Rectal smooth muscle tissue (tissue), 1 donor: ENCODE measurements around the gene LIN7B.
"Not testable (repeated sequence)": the region's sequence is repeated elsewhere in the genome, so short reads cannot be mapped to it uniquely, and the experiment has no call there.

Experiments used
- H3K27ac ChIP-seq: one replicate; pipeline ENCODE4 v1.7.0; 2013; ENCODE audit warnings: low read depth, low read length, inconsistent platforms
- H3K27me3 ChIP-seq: one replicate; pipeline ENCODE4 v1.7.0; 2013; ENCODE audit warnings: low read length; ENCODE audit not compliant: control insufficient read depth, insufficient read depth
- H3K36me3 ChIP-seq: one replicate; pipeline ENCODE4 v1.7.0; 2013; ENCODE audit warnings: low read length; ENCODE audit not compliant: control insufficient read depth, insufficient read depth
- H3K4me1 ChIP-seq: one replicate; pipeline ENCODE4 v1.7.0; 2013; ENCODE audit warnings: low read length; ENCODE audit not compliant: control insufficient read depth, insufficient read depth
- H3K4me3 ChIP-seq: one replicate; pipeline ENCODE4 v1.7.0; 2013; ENCODE audit warnings: low read length
- H3K9ac ChIP-seq: one replicate; pipeline ENCODE4 v1.7.0; 2013; ENCODE audit warnings: low read length

Gene LIN7B

GRCh38 chr19:49117677-49118564 is 3.8 kb downstream of the LIN7B start:
- Histone ChIP-seq H3K4me1 (peaks cover 4% of the 10 kb centered on the region), H3K4me3 (peak overlapping the region; percentile 86), H3K9ac (peak overlapping the region; percentile 92), H3K36me3 (no peaks in the 10 kb centered on the region), H3K27ac (peak overlapping the region; percentile 96), H3K27me3 (peaks cover 3% of the 10 kb centered on the region)

GRCh38 chr19:49118565-49119410 is 4.6 kb downstream of the LIN7B start, which contains the start of gene C19orf73:
Gene C19orf73, minus strand, starts transcription at chr19:49119143. Its CDS starts 121 bp downstream, at chr19:49119022.
- Histone ChIP-seq H3K4me3 (peak within 1 kb of the TSS; percentile 86), H3K36me3 (no peaks in the 10 kb centered on the region), H3K9ac (peak within 1 kb of the TSS; percentile 92), H3K27ac (peak within 1 kb of the TSS; percentile 96), H3K4me1 (peaks cover 3% of the 10 kb centered on the region), H3K27me3 (peaks cover 3% of the 10 kb centered on the region)

GRCh38 chr19:49119411-49120324 is 5.5 kb downstream of the LIN7B start, which contains the start of gene PPFIA3:
Gene PPFIA3, plus strand, starts transcription at chr19:49119544. Its CDS starts 8,330 bp downstream, at chr19:49127874.
- Histone ChIP-seq H3K4me1 (no peaks in the 10 kb centered on the region), H3K9ac (peak within 1 kb of the TSS; percentile 92), H3K4me3 (peak within 1 kb of the TSS; percentile 86), H3K27ac (peak within 1 kb of the TSS; percentile 96), H3K27me3 (peaks cover 3% of the 10 kb centered on the region), H3K36me3 (no peaks in the 10 kb centered on the region)

- Histone ChIP-seq H3K27me3 (peaks cover 3% of the 10 kb centered on the region), H3K9ac (no peak overlapping the region), H3K4me1 (no peaks in the 10 kb centered on the region), H3K4me3 (no peak overlapping the region), H3K36me3 (no peaks in the 10 kb centered on the region), H3K27ac (no peak overlapping the region)
These were observed 6.1 kb downstream of the LIN7B start for GRCh38 chr19:49120325-49120683.

- no peak overlapping the region for H3K27ac ChIP-seq
- H3K9ac ChIP-seq: no peak overlapping the region
- no peaks in the 10 kb centered on the region for H3K36me3 ChIP-seq
- no peaks in the 10 kb centered on the region for H3K4me1 ChIP-seq
- no peak overlapping the region for H3K4me3 ChIP-seq
- peaks cover 3% of the 10 kb centered on the region for H3K27me3 ChIP-seq
These were observed 6.7 kb downstream of the LIN7B start for GRCh38 chr19:49120868-49121267.

GRCh38 chr19:49121841-49122240 is 7.7 kb downstream of the LIN7B start:
- not testable (repeated sequence) for H3K27ac ChIP-seq, H3K27me3 ChIP-seq, H3K4me1 ChIP-seq, H3K36me3 ChIP-seq, H3K9ac ChIP-seq, H3K4me3 ChIP-seq

- not testable (repeated sequence) for H3K4me3 ChIP-seq, H3K27ac ChIP-seq, H3K36me3 ChIP-seq, H3K4me1 ChIP-seq, H3K27me3 ChIP-seq, H3K9ac ChIP-seq
These were observed 9.1 kb downstream of the LIN7B start for GRCh38 chr19:49123285-49123684.

GRCh38 chr19:49125025-49125731 is 11.0 kb downstream of the LIN7B start:
- H3K4me1 ChIP-seq: peaks cover 8% of the 10 kb centered on the region
- H3K27me3 ChIP-seq: peaks cover 3% of the 10 kb centered on the region
- no peak overlapping the region for H3K9ac ChIP-seq
- H3K27ac ChIP-seq: no peak overlapping the region
- H3K4me3 ChIP-seq: no peak overlapping the region
- H3K36me3 ChIP-seq: no peaks in the 10 kb centered on the region

- no peak overlapping the region for H3K4me3 ChIP-seq
- H3K36me3 ChIP-seq: no peaks in the 10 kb centered on the region
- no peak overlapping the region for H3K27ac ChIP-seq
- peaks cover 8% of the 10 kb centered on the region for H3K4me1 ChIP-seq
- H3K27me3 ChIP-seq: no peaks in the 10 kb centered on the region
- no peak overlapping the region for H3K9ac ChIP-seq
These were observed 12.4 kb downstream of the LIN7B start for GRCh38 chr19:49126575-49126974.

- not testable (repeated sequence) for H3K9ac ChIP-seq, H3K27me3 ChIP-seq, H3K36me3 ChIP-seq, H3K4me1 ChIP-seq, H3K27ac ChIP-seq
- peak overlapping the region; percentile 41 for H3K4me3 ChIP-seq
These were observed 13.1 kb downstream of the LIN7B start for GRCh38 chr19:49127225-49127624.

GRCh38 chr19:49127674-49128544 is 13.7 kb downstream of the LIN7B start:
- Histone ChIP-seq H3K4me3 (peak overlapping the region; percentile 68), H3K4me1 (peaks cover 8% of the 10 kb centered on the region), H3K27ac (peak overlapping the region; percentile 68)

More at GRCh38 chr19:49127674-49128544, 13.7 kb downstream of the LIN7B start:
- H3K36me3 ChIP-seq: no peaks in the 10 kb centered on the region
- H3K27me3 ChIP-seq: no peaks in the 10 kb centered on the region
- no peak overlapping the region for H3K9ac ChIP-seq
